Endothelial cell of umbilical vein (primary cell): ENCODE data around the gene UBQLNL.

ENCODE experiments used
- CTCF ChIP-seq, 2 donors: IDR thresholded peaks; 1 replicate in 1 of 2; 2 replicates in 1 of 2; pipeline ENCODE4 v1.5.1; 2011; ENCODE audit warnings: low read length in 2 of 2, mild to moderate bottlenecking in 2 of 2, moderate library complexity in 2 of 2, control low read depth in 1 of 2, inconsistent platforms in 1 of 2, low read depth in 1 of 2; ENCODE audit not compliant: insufficient read depth in 1 of 2; ENCODE audit errors: extremely low read depth in 1 of 2
- MAX ChIP-seq: IDR thresholded peaks from 2 replicates; pipeline ENCODE4 v1.6.1; 2011; ENCODE audit not compliant: insufficient read depth, insufficient read length
- MYC ChIP-seq: IDR thresholded peaks from one replicate; pipeline ENCODE4 v1.6.1; 2011; ENCODE audit warnings: mild to moderate bottlenecking, low read depth, low read length
- POLR2A ChIP-seq: IDR thresholded peaks from 2 replicates; pipeline ENCODE4 v1.6.1; 2012; ENCODE audit warnings: low read depth, mild to moderate bottlenecking, control low read depth, low read length
- POLR2AphosphoS5 ChIP-seq: IDR thresholded peaks from 2 replicates; pipeline ENCODE4 v1.6.1; 2012; ENCODE audit warnings: low read depth, mild to moderate bottlenecking, control low read depth, low read length, moderate library complexity; ENCODE audit not compliant: insufficient read depth

GRCh38 chr11:5489576-5490357 lies 26.7 kb downstream of the UBQLNL start:
- TF ChIP-seq CTCF (IDR thresholded peaks at IDR 0.05; ENCODE audit: extremely low read depth in 1 of 2, insufficient read depth in 1 of 2, low read depth in 1 of 2, low read length in 2 of 2) (no peak), POLR2A (no peak), MYC (no peak), MAX (no peak), POLR2AphosphoS5 (no peak)
